ENCODE measurements around the gene RLF.

RLF gene

GRCh38 chr1:40257688-40258444, 96.7 kb downstream of the RLF start, which contains the start of gene ZMPSTE24:
TSS of gene ZMPSTE24 (plus strand) at chr1:40258236. CDS start at chr1:40258272, 36 bp downstream.
- peak; percentile 98 for DNase-seq (ENCODE audit: low spot score)
- no peak for TF ChIP-seq CTCF (IDR thresholded peaks at IDR 0.05)
- H3K27ac ChIP-seq, result peak within 1 kb of the TSS; percentile 93 to 95
- peak within 1 kb of the TSS; percentile 92 for H3K4me3 ChIP-seq

GRCh38 chr1:40258445-40258769, 97.2 kb downstream of the RLF start:
- Histone ChIP-seq H3K27ac (peak overlapping the region; percentile 93 to 95), H3K4me3 (peak overlapping the region; percentile 92)
- DNase-seq (ENCODE audit: low spot score), result no peak
- TF ChIP-seq CTCF (IDR thresholded peaks at IDR 0.05), result no peak

GRCh38 chr1:40264354-40264781, 103.2 kb downstream of the RLF start:
- Histone ChIP-seq H3K4me3 (no peak overlapping the region), H3K27ac (peak overlapping the region; percentile 48 to 60)
- no peak for DNase-seq (ENCODE audit: low spot score)
- no peak for TF ChIP-seq CTCF (IDR thresholded peaks at IDR 0.05)

- TF ChIP-seq CTCF (IDR thresholded peaks at IDR 0.05), result no peak
- H3K27ac ChIP-seq, result no peak overlapping the region
- no peak overlapping the region for H3K4me3 ChIP-seq
- DNase-seq (ENCODE audit: low spot score), result no peak
Observed at GRCh38 chr1:40265298-40265697, 104.1 kb downstream of the RLF start.

GRCh38 chr1:40265919-40266318, 104.7 kb downstream of the RLF start:
- no peak for TF ChIP-seq CTCF (IDR thresholded peaks at IDR 0.05)
- DNase-seq (ENCODE audit: low spot score), result no peak
- no peak overlapping the region for H3K27ac ChIP-seq
- no peak overlapping the region for H3K4me3 ChIP-seq

GRCh38 chr1:40266786-40267535, 105.8 kb downstream of the RLF start:
- DNase-seq (ENCODE audit: low spot score), result no peak
- Histone ChIP-seq H3K27ac (peak overlapping the region; percentile 59 to 85), H3K4me3 (no peak overlapping the region)
- no peak for TF ChIP-seq CTCF (IDR thresholded peaks at IDR 0.05)

All from coronary artery (tissue), 2 donors.